Endothelial cell of umbilical vein (primary cell): ENCODE results near the gene OBP2B. TPM values are rescaled to one million over a fixed set of nuclear protein-coding genes. Genes with fewer than 3 reads are reported as not detected.

Source experiments
- BruUV-seq: library from RNA; stranded (reverse); fragments of 400-500 nt; replicated peaks from 2 replicates; lab custom pipeline; 2021; lab: Mats Ljungman, UMichigan
- CTCF ChIA-PET: fragments of 300-600, 350-600 bp; sonication (Branson Sonifier 250); formaldehyde crosslinking; loops from one replicate; lab custom pipeline; 2021; ENCODE audit warnings: antibody characterized with exemption, inconsistent platforms; lab: Charles Lee
- POLR2A ChIA-PET: fragments of 300-600, 350-600 bp; sonication (Branson Sonifier 250); formaldehyde crosslinking; loops from one replicate; lab custom pipeline; 2021; ENCODE audit warnings: antibody characterized with exemption, inconsistent platforms; lab: Charles Lee
- DNase-seq: peaks from one replicate; pipeline ENCODE4 v3.0.0-alpha.2; 2011; ENCODE audit warnings: low read depth, low spot score
- FAIRE-seq: peaks from 2 replicates; lab custom pipeline; 2011; peaks lifted over from hg19 to GRCh38; lab: Jason Lieb, UNC
- H2AFZ ChIP-seq: 2 replicates; pipeline ENCODE4 v1.6.0; 2012; ENCODE audit warnings: low read depth, low read length, control low read depth, inconsistent platforms
- H3K27ac ChIP-seq: 2 replicates; pipeline ENCODE4 v1.5.1; 2011; ENCODE audit warnings: low read depth, mild to moderate bottlenecking, control low read depth, low read length, moderate library complexity; ENCODE audit not compliant: insufficient read depth
- H3K27me3 ChIP-seq, 2 experiments: 2 replicates each; pipeline versions ENCODE4 v1.6.0 to v1.6.1; 2011; ENCODE audit warnings: low read length in 2 of 2, mixed read lengths in 1 of 2; ENCODE audit not compliant: control insufficient read depth in 2 of 2, insufficient read depth in 2 of 2
- H3K36me3 ChIP-seq, 2 experiments: 2 replicates in 1 of 2; 3 replicates in 1 of 2; pipeline ENCODE4 v1.5.1; 2011; ENCODE audit warnings: low read length in 2 of 2, mild to moderate bottlenecking in 1 of 2, moderate library complexity in 1 of 2; ENCODE audit not compliant: control insufficient read depth in 2 of 2, insufficient read depth in 2 of 2; ENCODE audit errors: extremely low read depth in 1 of 2
- H3K4me1 ChIP-seq: 3 replicates; pipeline ENCODE4 v1.5.1; 2011; ENCODE audit warnings: mild to moderate bottlenecking, low read length; ENCODE audit not compliant: control insufficient read depth, insufficient read depth; ENCODE audit errors: extremely low read depth
- H3K4me2 ChIP-seq: 2 replicates; pipeline ENCODE4 v1.6.1; 2011; ENCODE audit warnings: low read length, control low read depth, mixed read lengths; ENCODE audit not compliant: insufficient read depth
- H3K4me3 ChIP-seq, 3 experiments: fragments of 200-600 bp in 1 of 3; sonication (generic), shearing (Covaris generic) in 1 of 3; replicated peaks in 1 of 3; 2 replicates each; pipeline ENCODE4 v1.5.1; 2011 to 2016; ENCODE audit warnings: control low read depth in 3 of 3, low read length in 3 of 3, mild to moderate bottlenecking in 2 of 3, inconsistent platforms in 1 of 3, low read depth in 1 of 3, moderate library complexity in 1 of 3; ENCODE audit not compliant: insufficient read depth in 1 of 3
- H3K79me2 ChIP-seq: 2 replicates; pipeline ENCODE4 v1.6.0; 2012; ENCODE audit warnings: low read length, inconsistent platforms; ENCODE audit not compliant: control insufficient read depth, insufficient read depth
- H3K9ac ChIP-seq: replicated peaks from 2 replicates; pipeline ENCODE3; 2011; ENCODE audit warnings: low read length, control low read depth; ENCODE audit not compliant: insufficient read depth; ENCODE audit errors: extremely low read depth
- H3K9me1 ChIP-seq: replicated peaks from 3 replicates; pipeline ENCODE4 v1.6.0; 2011; ENCODE audit warnings: mild to moderate bottlenecking, low read length; ENCODE audit not compliant: control insufficient read depth, insufficient read depth; ENCODE audit errors: extremely low read depth
- H3K9me3 ChIP-seq: replicated peaks from 2 replicates; pipeline ENCODE4 v1.5.1; 2012; ENCODE audit warnings: low read length, inconsistent platforms; ENCODE audit not compliant: control insufficient read depth, insufficient read depth
- H4K20me1 ChIP-seq: replicated peaks from 2 replicates; pipeline ENCODE3; 2011; ENCODE audit warnings: mild to moderate bottlenecking, low read length; ENCODE audit not compliant: control insufficient read depth, insufficient read depth; ENCODE audit errors: extremely low read depth
- EZH2 ChIP-seq: IDR thresholded peaks from 2 replicates; pipeline ENCODE4 v1.6.1; 2012; ENCODE audit warnings: borderline replicate concordance, low read depth, mild to moderate bottlenecking, moderate library complexity, low read length, inconsistent platforms; ENCODE audit not compliant: severe bottlenecking
- FOS ChIP-seq: IDR thresholded peaks from 2 replicates; pipeline ENCODE4 v1.6.1; 2011; ENCODE audit warnings: mild to moderate bottlenecking, low read length, moderate library complexity, borderline replicate concordance; ENCODE audit not compliant: insufficient read depth
- GATA2 ChIP-seq: IDR thresholded peaks from 2 replicates; pipeline ENCODE4 v1.7.0; 2011; ENCODE audit warnings: low read depth, mild to moderate bottlenecking, moderate library complexity, mixed read lengths, low read length; ENCODE audit not compliant: insufficient read length, insufficient read depth
- JUN ChIP-seq: IDR thresholded peaks from 2 replicates; pipeline ENCODE4 v1.6.1; 2011; ENCODE audit warnings: borderline replicate concordance, low read depth; ENCODE audit not compliant: insufficient read length, insufficient read depth
- MAX ChIP-seq: IDR thresholded peaks from 2 replicates; pipeline ENCODE4 v1.6.1; 2011; ENCODE audit not compliant: insufficient read depth, insufficient read length
- MYC ChIP-seq: IDR thresholded peaks from one replicate; pipeline ENCODE4 v1.6.1; 2011; ENCODE audit warnings: mild to moderate bottlenecking, low read depth, low read length
- POLR2A ChIP-seq: IDR thresholded peaks from 2 replicates; pipeline ENCODE4 v1.6.1; 2012; ENCODE audit warnings: low read depth, mild to moderate bottlenecking, control low read depth, low read length
- POLR2AphosphoS5 ChIP-seq: IDR thresholded peaks from 2 replicates; pipeline ENCODE4 v1.6.1; 2012; ENCODE audit warnings: low read depth, mild to moderate bottlenecking, control low read depth, low read length, moderate library complexity; ENCODE audit not compliant: insufficient read depth
- dilution Hi-C: fragments of 300-500 bp; cut with MboI; formaldehyde crosslinking; loops from one replicate; pipeline ENCODE4 v1.15.0; 2019; ENCODE audit warnings: low sequenced_read_pairs; ENCODE audit not compliant: extremely low pct_ligation_motif_present
- intact Hi-C: fragments of 100-400 bp; cut with micrococcal nuclease; formaldehyde crosslinking; loops from one replicate; pipeline ENCODE4 v1.10.0; 2022
- polyA plus RNA-seq, 4 experiments: library from polyadenylated mRNA; depleted of rRNA in 3 of 4; stranded (reverse) in 3 of 4; unstranded in 1 of 4; fragments of >200 nt; gene quantifications; 2 replicates each; pipeline versions ENCODE4 v1.2.1 to v1.2.3, GENCODE V29; 2011 to 2012; ENCODE audit warnings: missing spikeins in 1 of 4
- total RNA-seq: library from RNA; stranded (reverse); gene quantifications from 2 replicates; pipeline ENCODE4 v1.2.3, GENCODE V29; 2021
- TF ChIP-seq, protein P1 (sequence below), 2 donors: IDR thresholded peaks; 1 replicate in 1 of 2; 2 replicates in 1 of 2; pipeline ENCODE4 v1.5.1; 2011; ENCODE audit warnings: low read length in 2 of 2, mild to moderate bottlenecking in 2 of 2, moderate library complexity in 2 of 2, control low read depth in 1 of 2, inconsistent platforms in 1 of 2, low read depth in 1 of 2; ENCODE audit not compliant: insufficient read depth in 1 of 2; ENCODE audit errors: extremely low read depth in 1 of 2

Gene OBP2B
- total and polyA plus RNA-seq, 2 donors (not counting 3 experiments of a cell fraction or from before 2014, with no cell fraction given): not detected

GRCh38 chr9:133202145-133202513, 6.9 kb downstream of the OBP2B start:
- Histone ChIP-seq H3K4me2 (no peak overlapping the region), H3K27me3 (peaks cover 0 to 4% of the 10 kb centered on the region in 2 experiments), H3K79me2 (no peaks in the 10 kb centered on the region), H3K9me3 (no peaks in the 10 kb centered on the region), H3K9me1 (no peaks in the 10 kb centered on the region), H3K27ac (no peak overlapping the region), H4K20me1 (no peaks in the 10 kb centered on the region), H3K36me3 (no peaks in the 10 kb centered on the region), H3K9ac (no peak overlapping the region), H2AFZ (no peak overlapping the region), H3K4me1 (no peaks in the 10 kb centered on the region), H3K4me3 (no peak overlapping the region)
- intact Hi-C loops (no loop called here), dilution Hi-C loops (no loop called here)
- TF ChIP-seq MAX (no peak), FOS (no peak), EZH2 (no peak), POLR2A (no peak), JUN (no peak), GATA2 (no peak), POLR2AphosphoS5 (no peak), MYC (no peak)
- TF ChIP-seq, protein P1, sequence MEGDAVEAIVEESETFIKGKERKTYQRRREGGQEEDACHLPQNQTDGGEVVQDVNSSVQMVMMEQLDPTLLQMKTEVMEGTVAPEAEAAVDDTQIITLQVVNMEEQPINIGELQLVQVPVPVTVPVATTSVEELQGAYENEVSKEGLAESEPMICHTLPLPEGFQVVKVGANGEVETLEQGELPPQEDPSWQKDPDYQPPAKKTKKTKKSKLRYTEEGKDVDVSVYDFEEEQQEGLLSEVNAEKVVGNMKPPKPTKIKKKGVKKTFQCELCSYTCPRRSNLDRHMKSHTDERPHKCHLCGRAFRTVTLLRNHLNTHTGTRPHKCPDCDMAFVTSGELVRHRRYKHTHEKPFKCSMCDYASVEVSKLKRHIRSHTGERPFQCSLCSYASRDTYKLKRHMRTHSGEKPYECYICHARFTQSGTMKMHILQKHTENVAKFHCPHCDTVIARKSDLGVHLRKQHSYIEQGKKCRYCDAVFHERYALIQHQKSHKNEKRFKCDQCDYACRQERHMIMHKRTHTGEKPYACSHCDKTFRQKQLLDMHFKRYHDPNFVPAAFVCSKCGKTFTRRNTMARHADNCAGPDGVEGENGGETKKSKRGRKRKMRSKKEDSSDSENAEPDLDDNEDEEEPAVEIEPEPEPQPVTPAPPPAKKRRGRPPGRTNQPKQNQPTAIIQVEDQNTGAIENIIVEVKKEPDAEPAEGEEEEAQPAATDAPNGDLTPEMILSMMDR (IDR thresholded peaks at IDR 0.05; ENCODE audit: extremely low read depth in 1 of 2, insufficient read depth in 1 of 2, low read depth in 1 of 2, low read length in 2 of 2): no peak
- DNase-seq (no peak), FAIRE-seq (no peak)
- CTCF ChIA-PET: interaction anchor here (1.4 to 2.4 kb wide), 2 partner anchors 14 to 16 kb away, joined by 5 to 8 read pairs; no protein-coding TSS in a partner anchor
- POLR2A ChIA-PET: no interaction called here
- no TSS peak for BruUV-seq
